ENCODE results near the gene MACROD2. TPM values are rescaled to one million over a fixed set of nuclear protein-coding genes. Genes with fewer than 3 reads are reported as not detected.

MACROD2 gene
- total and polyA plus RNA-seq, 2 experiments from 2014 or later, result 2.8 to 4.3 TPM

DNA sequence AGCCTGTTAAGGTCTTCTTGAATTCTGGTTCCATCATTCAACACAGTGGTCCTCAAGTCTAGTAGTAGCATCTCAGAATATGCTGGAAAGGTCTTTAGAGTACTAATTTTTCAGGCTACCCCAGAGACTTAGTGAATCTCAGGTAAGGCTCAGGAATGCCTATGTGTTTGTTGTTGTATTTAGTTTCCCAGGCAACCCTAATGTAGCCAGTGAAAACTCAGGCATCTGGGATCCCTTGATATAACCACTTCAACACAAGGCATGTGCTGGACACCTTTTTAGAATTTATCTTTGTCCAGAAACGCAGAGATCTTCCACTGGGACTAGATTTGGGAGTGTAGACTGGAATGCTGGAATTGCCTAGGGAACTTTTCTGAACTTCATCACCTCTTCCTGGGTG lies 940.0 kb downstream of the MACROD2 start (continued):
- TF ChIP-seq, protein P1, sequence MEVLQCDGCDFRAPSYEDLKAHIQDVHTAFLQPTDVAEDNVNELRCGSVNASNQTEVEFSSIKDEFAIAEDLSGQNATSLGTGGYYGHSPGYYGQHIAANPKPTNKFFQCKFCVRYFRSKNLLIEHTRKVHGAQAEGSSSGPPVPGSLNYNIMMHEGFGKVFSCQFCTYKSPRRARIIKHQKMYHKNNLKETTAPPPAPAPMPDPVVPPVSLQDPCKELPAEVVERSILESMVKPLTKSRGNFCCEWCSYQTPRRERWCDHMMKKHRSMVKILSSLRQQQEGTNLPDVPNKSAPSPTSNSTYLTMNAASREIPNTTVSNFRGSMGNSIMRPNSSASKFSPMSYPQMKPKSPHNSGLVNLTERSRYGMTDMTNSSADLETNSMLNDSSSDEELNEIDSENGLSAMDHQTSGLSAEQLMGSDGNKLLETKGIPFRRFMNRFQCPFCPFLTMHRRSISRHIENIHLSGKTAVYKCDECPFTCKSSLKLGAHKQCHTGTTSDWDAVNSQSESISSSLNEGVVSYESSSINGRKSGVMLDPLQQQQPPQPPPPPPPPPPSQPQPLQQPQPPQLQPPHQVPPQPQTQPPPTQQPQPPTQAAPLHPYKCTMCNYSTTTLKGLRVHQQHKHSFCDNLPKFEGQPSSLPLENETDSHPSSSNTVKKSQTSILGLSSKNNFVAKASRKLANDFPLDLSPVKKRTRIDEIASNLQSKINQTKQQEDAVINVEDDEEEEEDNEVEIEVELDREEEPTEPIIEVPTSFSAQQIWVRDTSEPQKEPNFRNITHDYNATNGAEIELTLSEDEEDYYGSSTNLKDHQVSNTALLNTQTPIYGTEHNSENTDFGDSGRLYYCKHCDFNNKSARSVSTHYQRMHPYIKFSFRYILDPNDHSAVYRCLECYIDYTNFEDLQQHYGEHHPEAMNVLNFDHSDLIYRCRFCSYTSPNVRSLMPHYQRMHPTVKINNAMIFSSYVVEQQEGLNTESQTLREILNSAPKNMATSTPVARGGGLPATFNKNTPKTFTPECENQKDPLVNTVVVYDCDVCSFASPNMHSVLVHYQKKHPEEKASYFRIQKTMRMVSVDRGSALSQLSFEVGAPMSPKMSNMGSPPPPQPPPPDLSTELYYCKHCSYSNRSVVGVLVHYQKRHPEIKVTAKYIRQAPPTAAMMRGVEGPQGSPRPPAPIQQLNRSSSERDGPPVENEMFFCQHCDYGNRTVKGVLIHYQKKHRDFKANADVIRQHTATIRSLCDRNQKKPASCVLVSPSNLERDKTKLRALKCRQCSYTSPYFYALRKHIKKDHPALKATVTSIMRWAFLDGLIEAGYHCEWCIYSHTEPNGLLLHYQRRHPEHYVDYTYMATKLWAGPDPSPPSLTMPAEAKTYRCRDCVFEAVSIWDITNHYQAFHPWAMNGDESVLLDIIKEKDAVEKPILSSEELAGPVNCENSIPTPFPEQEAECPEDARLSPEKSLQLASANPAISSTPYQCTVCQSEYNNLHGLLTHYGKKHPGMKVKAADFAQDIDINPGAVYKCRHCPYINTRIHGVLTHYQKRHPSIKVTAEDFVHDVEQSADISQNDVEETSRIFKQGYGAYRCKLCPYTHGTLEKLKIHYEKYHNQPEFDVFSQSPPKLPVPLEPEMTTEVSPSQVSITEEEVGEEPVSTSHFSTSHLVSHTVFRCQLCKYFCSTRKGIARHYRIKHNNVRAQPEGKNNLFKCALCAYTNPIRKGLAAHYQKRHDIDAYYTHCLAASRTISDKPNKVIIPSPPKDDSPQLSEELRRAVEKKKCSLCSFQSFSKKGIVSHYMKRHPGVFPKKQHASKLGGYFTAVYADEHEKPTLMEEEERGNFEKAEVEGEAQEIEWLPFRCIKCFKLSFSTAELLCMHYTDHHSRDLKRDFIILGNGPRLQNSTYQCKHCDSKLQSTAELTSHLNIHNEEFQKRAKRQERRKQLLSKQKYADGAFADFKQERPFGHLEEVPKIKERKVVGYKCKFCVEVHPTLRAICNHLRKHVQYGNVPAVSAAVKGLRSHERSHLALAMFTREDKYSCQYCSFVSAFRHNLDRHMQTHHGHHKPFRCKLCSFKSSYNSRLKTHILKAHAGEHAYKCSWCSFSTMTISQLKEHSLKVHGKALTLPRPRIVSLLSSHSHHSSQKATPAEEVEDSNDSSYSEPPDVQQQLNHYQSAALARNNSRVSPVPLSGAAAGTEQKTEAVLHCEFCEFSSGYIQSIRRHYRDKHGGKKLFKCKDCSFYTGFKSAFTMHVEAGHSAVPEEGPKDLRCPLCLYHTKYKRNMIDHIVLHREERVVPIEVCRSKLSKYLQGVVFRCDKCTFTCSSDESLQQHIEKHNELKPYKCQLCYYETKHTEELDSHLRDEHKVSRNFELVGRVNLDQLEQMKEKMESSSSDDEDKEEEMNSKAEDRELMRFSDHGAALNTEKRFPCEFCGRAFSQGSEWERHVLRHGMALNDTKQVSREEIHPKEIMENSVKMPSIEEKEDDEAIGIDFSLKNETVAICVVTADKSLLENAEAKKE (CRISPR knock-in tag; IDR thresholded peaks at IDR 0.05), result no peak
- TF ChIP-seq ZNF114 (CRISPR knock-in tag; IDR thresholded peaks at IDR 0.05) (no peak), NANOG (IDR thresholded peaks at IDR 0.05; ENCODE audit: borderline replicate concordance) (no peak), JUNB (IDR thresholded peaks at IDR 0.05; ENCODE audit: unreplicated experiment) (no peak), EZH2phosphoT487 (IDR thresholded peaks at IDR 0.05; ENCODE audit: unreplicated experiment) (no peak)
- TF ChIP-seq, protein P2, sequence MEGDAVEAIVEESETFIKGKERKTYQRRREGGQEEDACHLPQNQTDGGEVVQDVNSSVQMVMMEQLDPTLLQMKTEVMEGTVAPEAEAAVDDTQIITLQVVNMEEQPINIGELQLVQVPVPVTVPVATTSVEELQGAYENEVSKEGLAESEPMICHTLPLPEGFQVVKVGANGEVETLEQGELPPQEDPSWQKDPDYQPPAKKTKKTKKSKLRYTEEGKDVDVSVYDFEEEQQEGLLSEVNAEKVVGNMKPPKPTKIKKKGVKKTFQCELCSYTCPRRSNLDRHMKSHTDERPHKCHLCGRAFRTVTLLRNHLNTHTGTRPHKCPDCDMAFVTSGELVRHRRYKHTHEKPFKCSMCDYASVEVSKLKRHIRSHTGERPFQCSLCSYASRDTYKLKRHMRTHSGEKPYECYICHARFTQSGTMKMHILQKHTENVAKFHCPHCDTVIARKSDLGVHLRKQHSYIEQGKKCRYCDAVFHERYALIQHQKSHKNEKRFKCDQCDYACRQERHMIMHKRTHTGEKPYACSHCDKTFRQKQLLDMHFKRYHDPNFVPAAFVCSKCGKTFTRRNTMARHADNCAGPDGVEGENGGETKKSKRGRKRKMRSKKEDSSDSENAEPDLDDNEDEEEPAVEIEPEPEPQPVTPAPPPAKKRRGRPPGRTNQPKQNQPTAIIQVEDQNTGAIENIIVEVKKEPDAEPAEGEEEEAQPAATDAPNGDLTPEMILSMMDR (conservative IDR thresholded peaks at IDR 0.05; ENCODE audit: low read depth in 2 of 2), result no peak

DNA sequence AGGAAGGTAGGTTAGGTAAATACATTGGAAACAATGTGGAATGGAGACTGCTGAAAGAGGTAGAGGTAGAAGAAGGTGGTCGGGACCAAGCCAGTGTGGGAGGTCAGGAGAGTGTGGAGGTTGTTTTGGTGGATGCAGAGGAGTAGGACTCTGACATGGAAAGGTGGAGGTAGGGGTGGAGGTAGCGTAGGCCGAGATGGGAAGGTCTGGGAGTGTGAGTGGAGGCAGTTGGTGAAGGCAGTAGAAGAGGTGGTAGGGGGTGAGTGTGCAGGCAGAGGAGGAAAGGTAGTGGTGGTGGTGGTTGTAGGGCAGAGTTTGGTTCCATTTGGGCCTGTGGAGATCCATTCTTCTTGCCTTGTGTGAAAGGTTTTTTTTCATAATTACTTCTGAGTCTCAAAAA lies 941.7 kb downstream of the MACROD2 start:
- H3K79me2 ChIP-seq (replicated peaks; ENCODE audit: insufficient read depth), result no peaks in the 10 kb centered on the region
- no peak for ATAC-seq
- H3K4me3 Mint-ChIP-seq, result no peak overlapping the region
- no peak overlapping the region for H3K4me2 ChIP-seq
- H3K9me3 Mint-ChIP-seq, result peaks cover 19% of the 10 kb centered on the region; the same call in 2 of the 3 replicates
- H2AFZ ChIP-seq, result no peak overlapping the region
- H4K20me1 ChIP-seq (replicated peaks; ENCODE audit: insufficient read depth), result no peaks in the 10 kb centered on the region
- peaks cover 7% of the 10 kb centered on the region; the same call in 1 of the 2 replicates for H3K9me2 ChIP-seq (ENCODE audit: insufficient read depth)
- peaks cover 2% of the 10 kb centered on the region for H3K27me3 Mint-ChIP-seq (ENCODE audit: insufficient read depth, low read depth, poor library complexity)
- H3K4me3 ChIP-seq, result no peak overlapping the region
- H3K27me3 ChIP-seq (ENCODE audit: insufficient read depth), result no peaks in the 10 kb centered on the region
- DNase-seq (ENCODE audit: low spot score), result no peak
- no peaks in the 10 kb centered on the region for H3K4me1 ChIP-seq (ENCODE audit: insufficient read depth)
- no peaks in the 10 kb centered on the region for H3K36me3 ChIP-seq (ENCODE audit: insufficient read depth)
- peaks cover 8% of the 10 kb centered on the region; the same call in 2 of the 3 replicates for H3K36me3 Mint-ChIP-seq (ENCODE audit: low read depth)
- H3K4me1 Mint-ChIP-seq, result no peaks in the 10 kb centered on the region
- H3F3A ChIP-seq (replicated peaks; ENCODE audit: low read depth), result no peaks in the 10 kb centered on the region
- no peak overlapping the region for H3K27ac ChIP-seq (ENCODE audit: low read depth)
- no peak overlapping the region for H3K27ac Mint-ChIP-seq
- TF ChIP-seq STAT1 (IDR thresholded peaks at IDR 0.05; ENCODE audit: unreplicated experiment), result no peak
- TF ChIP-seq, protein P3, sequence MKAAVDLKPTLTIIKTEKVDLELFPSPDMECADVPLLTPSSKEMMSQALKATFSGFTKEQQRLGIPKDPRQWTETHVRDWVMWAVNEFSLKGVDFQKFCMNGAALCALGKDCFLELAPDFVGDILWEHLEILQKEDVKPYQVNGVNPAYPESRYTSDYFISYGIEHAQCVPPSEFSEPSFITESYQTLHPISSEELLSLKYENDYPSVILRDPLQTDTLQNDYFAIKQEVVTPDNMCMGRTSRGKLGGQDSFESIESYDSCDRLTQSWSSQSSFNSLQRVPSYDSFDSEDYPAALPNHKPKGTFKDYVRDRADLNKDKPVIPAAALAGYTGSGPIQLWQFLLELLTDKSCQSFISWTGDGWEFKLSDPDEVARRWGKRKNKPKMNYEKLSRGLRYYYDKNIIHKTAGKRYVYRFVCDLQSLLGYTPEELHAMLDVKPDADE (IDR thresholded peaks at IDR 0.05), result no peak
- no peak for TF ChIP-seq POLR2AphosphoS5 (IDR thresholded peaks at IDR 0.05; ENCODE audit: low read depth)
- TF ChIP-seq ZNF114 (CRISPR knock-in tag; IDR thresholded peaks at IDR 0.05), result no peak
- TF ChIP-seq EZH2phosphoT487 (IDR thresholded peaks at IDR 0.05; ENCODE audit: unreplicated experiment), result no peak
- TF ChIP-seq, protein P4, sequence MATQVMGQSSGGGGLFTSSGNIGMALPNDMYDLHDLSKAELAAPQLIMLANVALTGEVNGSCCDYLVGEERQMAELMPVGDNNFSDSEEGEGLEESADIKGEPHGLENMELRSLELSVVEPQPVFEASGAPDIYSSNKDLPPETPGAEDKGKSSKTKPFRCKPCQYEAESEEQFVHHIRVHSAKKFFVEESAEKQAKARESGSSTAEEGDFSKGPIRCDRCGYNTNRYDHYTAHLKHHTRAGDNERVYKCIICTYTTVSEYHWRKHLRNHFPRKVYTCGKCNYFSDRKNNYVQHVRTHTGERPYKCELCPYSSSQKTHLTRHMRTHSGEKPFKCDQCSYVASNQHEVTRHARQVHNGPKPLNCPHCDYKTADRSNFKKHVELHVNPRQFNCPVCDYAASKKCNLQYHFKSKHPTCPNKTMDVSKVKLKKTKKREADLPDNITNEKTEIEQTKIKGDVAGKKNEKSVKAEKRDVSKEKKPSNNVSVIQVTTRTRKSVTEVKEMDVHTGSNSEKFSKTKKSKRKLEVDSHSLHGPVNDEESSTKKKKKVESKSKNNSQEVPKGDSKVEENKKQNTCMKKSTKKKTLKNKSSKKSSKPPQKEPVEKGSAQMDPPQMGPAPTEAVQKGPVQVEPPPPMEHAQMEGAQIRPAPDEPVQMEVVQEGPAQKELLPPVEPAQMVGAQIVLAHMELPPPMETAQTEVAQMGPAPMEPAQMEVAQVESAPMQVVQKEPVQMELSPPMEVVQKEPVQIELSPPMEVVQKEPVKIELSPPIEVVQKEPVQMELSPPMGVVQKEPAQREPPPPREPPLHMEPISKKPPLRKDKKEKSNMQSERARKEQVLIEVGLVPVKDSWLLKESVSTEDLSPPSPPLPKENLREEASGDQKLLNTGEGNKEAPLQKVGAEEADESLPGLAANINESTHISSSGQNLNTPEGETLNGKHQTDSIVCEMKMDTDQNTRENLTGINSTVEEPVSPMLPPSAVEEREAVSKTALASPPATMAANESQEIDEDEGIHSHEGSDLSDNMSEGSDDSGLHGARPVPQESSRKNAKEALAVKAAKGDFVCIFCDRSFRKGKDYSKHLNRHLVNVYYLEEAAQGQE (IDR thresholded peaks at IDR 0.05; ENCODE audit: unreplicated experiment), result no peak
- TF ChIP-seq, protein P2 (conservative IDR thresholded peaks at IDR 0.05; ENCODE audit: low read depth in 2 of 2), result no peak

All from GM23338 (cell line).